B cell (primary cell): ENCODE measurements around the gene CASKIN2. TPM values are rescaled to one million over a fixed set of nuclear protein-coding genes. Genes with fewer than 3 reads are reported as not detected.

Experiments
- ATAC-seq: fragments of 200-7000 bp; cut with Tn5 transposase; one replicate; pipeline ENCODE4 v1.10.0; 2021; ENCODE audit warnings: low read depth, mild to moderate bottlenecking, moderate number of reproducible peaks, moderate library complexity
- CTCF ChIA-PET: fragments of 350-600 bp; sonication (Branson Sonifier 250); formaldehyde crosslinking; loops from one replicate; lab custom pipeline; 2021; ENCODE audit warnings: antibody characterized with exemption, inconsistent platforms; lab: Charles Lee
- POLR2A ChIA-PET: fragments of 350-600 bp; sonication (Branson Sonifier 250); formaldehyde crosslinking; loops from one replicate; lab custom pipeline; 2021; ENCODE audit warnings: antibody characterized with exemption; lab: Charles Lee
- DNase-seq: peaks from one replicate; pipeline ENCODE4 v3.0.0; 2013
- H2AFZ ChIP-seq: 2 replicates; pipeline ENCODE4 v1.6.1; 2012; ENCODE audit warnings: mild to moderate bottlenecking, low read depth, low read length; ENCODE audit not compliant: insufficient read depth, poor library complexity, severe bottlenecking
- H3K27ac ChIP-seq, 2 donors: 1 replicate in 1 of 2; 2 replicates in 1 of 2; pipeline ENCODE4 v1.5.1; 2012 to 2013; ENCODE audit warnings: low read length in 2 of 2, mild to moderate bottlenecking in 2 of 2, moderate library complexity in 1 of 2
- H3K27me3 ChIP-seq, 4 experiments: fragments of 200-600 bp in 1 of 4; sonication (generic) in 1 of 4; replicated peaks in 1 of 4; 1 replicate in 2 of 4; 2 replicates in 2 of 4; pipeline versions ENCODE4 v1.6.1 to v1.7.0; 2013 to 2016; ENCODE audit warnings: low read length in 3 of 4, mild to moderate bottlenecking in 2 of 4, mixed read lengths in 1 of 4, moderate library complexity in 1 of 4; ENCODE audit not compliant: insufficient read depth in 4 of 4, control insufficient read depth in 3 of 4; ENCODE audit errors: control extremely low read depth in 1 of 4
- H3K36me3 ChIP-seq, 2 experiments: replicated peaks in 1 of 2; 1 replicate in 1 of 2; 2 replicates in 1 of 2; pipeline versions ENCODE4 v1.6.1 to v1.7.1; 2013; ENCODE audit warnings: low read length in 1 of 2; ENCODE audit not compliant: insufficient read depth in 2 of 2, control insufficient read depth in 1 of 2; ENCODE audit errors: control extremely low read depth in 1 of 2, extremely low read depth in 1 of 2
- H3K4me1 ChIP-seq, 2 donors: fragments of 200-600 bp in 1 of 2; sonication (generic) in 1 of 2; 1 replicate in 1 of 2; 2 replicates in 1 of 2; pipeline versions ENCODE4 v1.5.1 to v1.6.1; 2013 to 2017; ENCODE audit warnings: low read length in 2 of 2; ENCODE audit not compliant: control insufficient read depth in 2 of 2, insufficient read depth in 2 of 2
- H3K4me2 ChIP-seq: replicated peaks from 2 replicates; pipeline ENCODE3; 2012; ENCODE audit warnings: mild to moderate bottlenecking, low read depth, low read length; ENCODE audit not compliant: poor library complexity, severe bottlenecking
- H3K4me3 ChIP-seq, 5 experiments: fragments of 200-600 bp in 1 of 5; sonication (generic) in 1 of 5; 1 replicate in 3 of 5; 2 replicates in 2 of 5; pipeline versions ENCODE4 v1.5.1 to v1.7.0; 2011 to 2016; ENCODE audit warnings: low read length in 4 of 5, mild to moderate bottlenecking in 4 of 5, low read depth in 2 of 5, control low read depth in 1 of 5, moderate library complexity in 1 of 5; ENCODE audit not compliant: insufficient read depth in 1 of 5; ENCODE audit errors: control extremely low read depth in 1 of 5, extremely low read depth in 1 of 5
- H3K79me2 ChIP-seq: fragments of 200-600 bp; sonication (generic); one replicate; pipeline ENCODE4 v1.6.0; 2016; ENCODE audit warnings: low read length; ENCODE audit not compliant: control insufficient read depth, insufficient read depth
- H3K9ac ChIP-seq: fragments of 200-600 bp; sonication (generic); 2 replicates; pipeline ENCODE4 v1.6.1; 2017; ENCODE audit warnings: mild to moderate bottlenecking, low read length, moderate library complexity
- H3K9me3 ChIP-seq, 3 donors: one replicate each; pipeline versions ENCODE4 v1.6.1 to v1.7.1; 2013; ENCODE audit warnings: low read length in 2 of 3; ENCODE audit not compliant: control insufficient read depth in 2 of 3, insufficient read depth in 1 of 3; ENCODE audit errors: control extremely low read depth in 1 of 3
- H4K20me1 ChIP-seq: 2 replicates; pipeline ENCODE4 v1.6.0; 2012; ENCODE audit warnings: mild to moderate bottlenecking, low read length; ENCODE audit not compliant: insufficient read depth, control insufficient read depth, poor library complexity, severe bottlenecking
- H3K27ac Mint-ChIP-seq: one replicate; pipeline ENCODE4 v1.8.0; 2021; ENCODE audit warnings: mixed read lengths
- H3K27me3 Mint-ChIP-seq: one replicate; pipeline ENCODE4 v1.8.0; 2021; ENCODE audit warnings: mixed read lengths
- H3K4me1 Mint-ChIP-seq: one replicate; pipeline ENCODE4 v1.8.0; 2021; ENCODE audit warnings: mixed read lengths
- H3K4me3 Mint-ChIP-seq: one replicate; pipeline ENCODE4 v1.8.0; 2021; ENCODE audit warnings: mixed read lengths
- H3K9me3 Mint-ChIP-seq: one replicate; pipeline ENCODE4 v1.8.0; 2022; ENCODE audit warnings: mixed read lengths; ENCODE audit not compliant: insufficient read depth
- CTCF ChIP-seq: fragments of 200-600 bp; IDR thresholded peaks from one replicate; pipeline ENCODE4 v1.8.0; 2022; ENCODE audit warnings: antibody characterized with exemption, mild to moderate bottlenecking
- EZH2 ChIP-seq: IDR thresholded peaks from 2 replicates; pipeline ENCODE4 v1.6.1; 2012; ENCODE audit warnings: borderline replicate concordance, low read depth, mild to moderate bottlenecking, moderate library complexity, low read length; ENCODE audit not compliant: insufficient read depth, poor library complexity, severe bottlenecking
- WGBS: methylation state at CpG from one replicate; pipeline ENCODE4 v1.1.5; 2013; ENCODE audit warnings: missing lambda C conversion rate; ENCODE audit not compliant: insufficient coverage; 5-methylcytosine and 5-hydroxymethylcytosine counted together
- intact Hi-C: fragments of 100-400 bp; cut with micrococcal nuclease; formaldehyde crosslinking; loops from one replicate; pipeline ENCODE4 v1.10.0; 2022
- polyA plus RNA-seq: library from polyadenylated mRNA; depleted of rRNA; stranded (reverse); fragments of >200 nt; gene quantifications from 2 replicates; pipeline ENCODE4 v1.2.3, GENCODE V29; 2012
- total RNA-seq, 2 donors: library from RNA; stranded (reverse); fragments of 120-200 nt in 1 of 2; gene quantifications; 1 replicate in 1 of 2; 2 replicates in 1 of 2; pipeline versions ENCODE4 v1.2.3 to v1.2.4, GENCODE V29; 2013 to 2022

CASKIN2 gene
- total and polyA plus RNA-seq, 2 donors (not counting 1 experiment from before 2014, with no cell fraction given) = 0.37 to 1.00 TPM

GRCh38 chr17:75502072-75502720 is 13.1 kb downstream of the CASKIN2 start:
- Histone ChIP-seq H2AFZ (no peak overlapping the region), H3K9me3 (no peaks in the 10 kb centered on the region), H3K27ac (no peak overlapping the region), H3K4me3 (no peak overlapping the region), H3K79me2 (no peaks in the 10 kb centered on the region), H3K36me3 (peaks cover 0 to 15% of the 10 kb centered on the region in 2 experiments), H3K4me1 (peaks cover 0 to 7% of the 10 kb centered on the region in 2 donors), H4K20me1 (no peaks in the 10 kb centered on the region), H3K27me3 (no peaks in the 10 kb centered on the region), H3K4me2 (no peak overlapping the region), H3K9ac (no peak overlapping the region)
- Mint-ChIP-seq H3K4me1 (no peaks in the 10 kb centered on the region), H3K27ac (no peak overlapping the region), H3K9me3 (no peaks in the 10 kb centered on the region), H3K4me3 (no peak overlapping the region), H3K27me3 (no peaks in the 10 kb centered on the region)
- ATAC-seq = no peak
- TF ChIP-seq EZH2 (no peak), CTCF (no peak)
- ChIA-PET POLR2A (no interaction called here), CTCF (interaction anchor here (1.1 to 2.7 kb wide), 3 partner anchors 10 to 245 kb away, joined by 3 to 10 read pairs (median 6); partner anchors contain the start of gene TSEN54)
- 95% methylated on average over 34 of the region's 40 CpGs for WGBS
- DNase-seq = no peak
- intact Hi-C loops = no loop called here

- Histone ChIP-seq H4K20me1 (no peaks in the 10 kb centered on the region), H3K4me1 (peaks cover 0 to 7% of the 10 kb centered on the region in 2 donors), H3K79me2 (no peaks in the 10 kb centered on the region), H3K27me3 (no peaks in the 10 kb centered on the region), H3K9ac (no peak overlapping the region), H3K4me2 (no peak overlapping the region), H3K36me3 (peaks cover 0 to 18% of the 10 kb centered on the region in 2 experiments), H2AFZ (no peak overlapping the region), H3K27ac (no peak overlapping the region), H3K9me3 (no peaks in the 10 kb centered on the region), H3K4me3 (no peak overlapping the region)
- Mint-ChIP-seq H3K9me3 (no peaks in the 10 kb centered on the region), H3K27me3 (no peaks in the 10 kb centered on the region), H3K27ac (no peak overlapping the region), H3K4me1 (no peaks in the 10 kb centered on the region), H3K4me3 (no peak overlapping the region)
- POLR2A ChIA-PET = no interaction called here
- intact Hi-C loops = no loop called here
- no peak for ATAC-seq
- 94% methylated on average over 20 of the region's 21 CpGs for WGBS
- no peak for DNase-seq
- CTCF ChIA-PET = interaction anchor here (2.4 kb wide), 1 partner anchor 15 kb away, joined by 6 read pairs; the partner anchor contains the start of gene TSEN54
- no peak for TF ChIP-seq CTCF
- TF ChIP-seq EZH2 = no peak
Measured at GRCh38 chr17:75501378-75502071, 13.8 kb downstream of the CASKIN2 start.
